Osteoblast (primary cell): ENCODE data around the gene DGKD. TPM values are rescaled to one million over a fixed set of nuclear protein-coding genes. Genes with fewer than 3 reads are reported as not detected.

Source experiments
- DNase-seq: peaks from one replicate; pipeline ENCODE4 v3.0.0; 2011; ENCODE audit warnings: low spot score, mixed read lengths; ENCODE audit not compliant: insufficient read length; ENCODE audit errors: missing footprints
- H2AFZ ChIP-seq: 2 replicates; pipeline ENCODE4 v1.6.0; 2011; ENCODE audit warnings: mild to moderate bottlenecking, low read length
- H3K27ac ChIP-seq: 2 replicates; pipeline ENCODE4 v1.5.1; 2011; ENCODE audit warnings: mild to moderate bottlenecking, low read depth, low read length, moderate library complexity
- H3K27me3 ChIP-seq: 2 replicates; pipeline ENCODE4 v1.6.0; 2012; ENCODE audit warnings: mild to moderate bottlenecking, control low read depth, inconsistent platforms, low read length, moderate library complexity; ENCODE audit not compliant: insufficient read depth
- H3K36me3 ChIP-seq: 2 replicates; pipeline ENCODE4 v1.5.1; 2011; ENCODE audit warnings: mild to moderate bottlenecking, low read length, control low read depth, moderate library complexity; ENCODE audit not compliant: insufficient read depth
- H3K4me1 ChIP-seq: 2 replicates; pipeline ENCODE4 v1.5.1; 2011; ENCODE audit warnings: mild to moderate bottlenecking, low read length, control low read depth, moderate library complexity; ENCODE audit not compliant: insufficient read depth
- H3K4me2 ChIP-seq: 2 replicates; pipeline ENCODE4 v1.6.0; 2011; ENCODE audit warnings: mild to moderate bottlenecking, low read length; ENCODE audit not compliant: insufficient read depth
- H3K4me3 ChIP-seq: fragments of 200-600 bp; sonication (generic); 3 replicates; pipeline ENCODE4 v1.5.1; 2012; ENCODE audit warnings: mild to moderate bottlenecking, low read length, inconsistent platforms; ENCODE audit not compliant: insufficient read depth
- H3K79me2 ChIP-seq: 2 replicates; pipeline ENCODE4 v1.6.0; 2012; ENCODE audit warnings: mild to moderate bottlenecking, low read length, control low read depth, inconsistent platforms; ENCODE audit not compliant: insufficient read depth
- H3K9me3 ChIP-seq: 2 replicates; pipeline ENCODE4 v1.5.1; 2011; ENCODE audit warnings: low read depth, low read length, control low read depth
- H4K20me1 ChIP-seq: 2 replicates; pipeline ENCODE4 v1.6.0; 2012; ENCODE audit warnings: mild to moderate bottlenecking, low read length, control low read depth; ENCODE audit not compliant: insufficient read depth
- CTCF ChIP-seq: IDR thresholded peaks from 2 replicates; pipeline ENCODE4 v1.5.1; 2011; ENCODE audit warnings: mild to moderate bottlenecking, low read depth, low read length, moderate library complexity; ENCODE audit errors: extremely low read depth
- total RNA-seq: library from RNA; depleted of rRNA; stranded (reverse); fragments of >200 nt; gene quantifications from 2 replicates; pipeline ENCODE4 v1.2.3, GENCODE V29; 2012

Gene DGKD
- total RNA-seq, 1 donor, result 6.5 TPM

GRCh38 chr2:233342301-233342700, 12.0 kb upstream of the DGKD start:
- peaks cover 6% of the 10 kb centered on the region for H3K27me3 ChIP-seq
- no peak for DNase-seq
- no peak overlapping the region for H2AFZ ChIP-seq
- H3K36me3 ChIP-seq, result no peaks in the 10 kb centered on the region
- no peaks in the 10 kb centered on the region for H3K4me1 ChIP-seq
- H3K4me2 ChIP-seq, result no peak overlapping the region
- H3K9me3 ChIP-seq, result no peaks in the 10 kb centered on the region
- no peaks in the 10 kb centered on the region for H4K20me1 ChIP-seq
- no peak overlapping the region for H3K4me3 ChIP-seq
- no peak for TF ChIP-seq CTCF
- H3K79me2 ChIP-seq, result no peaks in the 10 kb centered on the region
- H3K27ac ChIP-seq, result no peak overlapping the region

GRCh38 chr2:233343171-233343705, 11.1 kb upstream of the DGKD start:
- Histone ChIP-seq H3K79me2 (no peaks in the 10 kb centered on the region), H2AFZ (no peak overlapping the region), H3K4me3 (no peak overlapping the region), H3K4me1 (no peaks in the 10 kb centered on the region), H3K36me3 (no peaks in the 10 kb centered on the region), H3K27me3 (peaks cover 3% of the 10 kb centered on the region), H4K20me1 (no peaks in the 10 kb centered on the region), H3K9me3 (no peaks in the 10 kb centered on the region), H3K4me2 (no peak overlapping the region), H3K27ac (no peak overlapping the region)
- TF ChIP-seq CTCF, result no peak
- DNase-seq, result no peak

GRCh38 chr2:233346376-233346775, 7.9 kb upstream of the DGKD start:
- Histone ChIP-seq H3K9me3 (no peaks in the 10 kb centered on the region), H2AFZ (no peak overlapping the region), H3K27ac (no peak overlapping the region), H4K20me1 (no peaks in the 10 kb centered on the region), H3K4me1 (peaks cover 12% of the 10 kb centered on the region), H3K36me3 (no peaks in the 10 kb centered on the region), H3K4me3 (no peak overlapping the region), H3K27me3 (no peaks in the 10 kb centered on the region), H3K4me2 (no peak overlapping the region), H3K79me2 (no peaks in the 10 kb centered on the region)
- DNase-seq, result no peak
- no peak for TF ChIP-seq CTCF

- Histone ChIP-seq H3K4me3 (no peak overlapping the region), H3K79me2 (no peaks in the 10 kb centered on the region), H3K36me3 (no peaks in the 10 kb centered on the region), H3K27me3 (no peaks in the 10 kb centered on the region), H3K4me1 (peaks cover 15% of the 10 kb centered on the region), H3K9me3 (no peaks in the 10 kb centered on the region), H4K20me1 (no peaks in the 10 kb centered on the region), H2AFZ (no peak overlapping the region), H3K27ac (no peak overlapping the region), H3K4me2 (no peak overlapping the region)
- DNase-seq, result no peak
- no peak for TF ChIP-seq CTCF
These were observed 7.4 kb upstream of the DGKD start for GRCh38 chr2:233346930-233347329.
